Astrocyte (in vitro differentiated cells and primary cell): ENCODE results near the gene SLC7A8.

Source experiments
- EZH2 ChIP-seq: IDR thresholded peaks from 2 replicates; pipeline ENCODE4 v1.6.1; 2012; ENCODE audit warnings: mild to moderate bottlenecking, low read length, inconsistent platforms; ENCODE audit not compliant: insufficient read depth
- TF ChIP-seq, protein P1 (sequence below): IDR thresholded peaks from 2 replicates; pipeline ENCODE4 v1.5.1; 2011; ENCODE audit warnings: low read depth, mild to moderate bottlenecking, inconsistent platforms, low read length, moderate library complexity; ENCODE audit not compliant: insufficient read depth

DNA sequence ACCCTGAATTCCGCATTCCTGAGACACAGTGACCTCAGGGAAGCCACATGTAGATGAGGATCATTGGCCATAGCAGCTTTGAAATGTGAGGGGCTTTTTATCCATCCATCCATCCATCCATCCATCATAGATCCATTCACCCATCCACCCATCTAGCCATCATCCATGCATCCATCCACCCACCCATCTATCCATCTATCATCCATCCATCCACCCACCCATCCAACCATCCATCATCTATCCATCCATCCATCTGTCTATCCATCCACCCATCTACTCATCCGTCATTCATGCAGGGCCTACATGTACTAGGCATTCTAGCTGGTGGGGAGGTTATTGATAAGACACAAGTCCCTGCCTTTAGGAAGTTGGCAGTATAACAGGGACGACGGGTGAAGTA, 36.5 kb downstream of the SLC7A8 start:
- TF ChIP-seq, protein P1, sequence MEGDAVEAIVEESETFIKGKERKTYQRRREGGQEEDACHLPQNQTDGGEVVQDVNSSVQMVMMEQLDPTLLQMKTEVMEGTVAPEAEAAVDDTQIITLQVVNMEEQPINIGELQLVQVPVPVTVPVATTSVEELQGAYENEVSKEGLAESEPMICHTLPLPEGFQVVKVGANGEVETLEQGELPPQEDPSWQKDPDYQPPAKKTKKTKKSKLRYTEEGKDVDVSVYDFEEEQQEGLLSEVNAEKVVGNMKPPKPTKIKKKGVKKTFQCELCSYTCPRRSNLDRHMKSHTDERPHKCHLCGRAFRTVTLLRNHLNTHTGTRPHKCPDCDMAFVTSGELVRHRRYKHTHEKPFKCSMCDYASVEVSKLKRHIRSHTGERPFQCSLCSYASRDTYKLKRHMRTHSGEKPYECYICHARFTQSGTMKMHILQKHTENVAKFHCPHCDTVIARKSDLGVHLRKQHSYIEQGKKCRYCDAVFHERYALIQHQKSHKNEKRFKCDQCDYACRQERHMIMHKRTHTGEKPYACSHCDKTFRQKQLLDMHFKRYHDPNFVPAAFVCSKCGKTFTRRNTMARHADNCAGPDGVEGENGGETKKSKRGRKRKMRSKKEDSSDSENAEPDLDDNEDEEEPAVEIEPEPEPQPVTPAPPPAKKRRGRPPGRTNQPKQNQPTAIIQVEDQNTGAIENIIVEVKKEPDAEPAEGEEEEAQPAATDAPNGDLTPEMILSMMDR = no peak
- no peak for TF ChIP-seq EZH2
